AG04450 (cell line): ENCODE data around the gene TEX47. TPM values are rescaled to one million over a fixed set of nuclear protein-coding genes. Genes with fewer than 3 reads are reported as not detected.

Experiments
- CTCF ChIA-PET: fragments of 300-600, 350-600 bp; formaldehyde crosslinking; extraction: SDS; loops from one replicate; lab custom pipeline; 2022; ENCODE audit warnings: antibody characterized with exemption, inconsistent platforms; lab: Charles Lee
- POLR2A ChIA-PET: fragments of 350-600 bp; formaldehyde crosslinking; extraction: SDS; loops from one replicate; lab custom pipeline; 2021; ENCODE audit warnings: antibody characterized with exemption, inconsistent platforms; lab: Yijun Ruan, JAX
- DNase-seq: peaks from one replicate; pipeline ENCODE4 v3.0.0-alpha.2; 2011; ENCODE audit warnings: low read depth, low spot score
- H3K27ac ChIP-seq: one replicate; pipeline ENCODE4 v1.5.1; 2012; ENCODE audit warnings: low read depth, low read length, control low read depth
- H3K27me3 ChIP-seq: one replicate; pipeline ENCODE4 v1.6.0; 2012; ENCODE audit warnings: low read length; ENCODE audit not compliant: control insufficient read depth, insufficient read depth
- H3K4me3 ChIP-seq: 2 replicates; pipeline ENCODE4 v1.5.1; 2011; ENCODE audit warnings: mild to moderate bottlenecking, low read depth, low read length, control low read depth
- H3K9me3 ChIP-seq: 2 replicates; pipeline ENCODE4 v1.5.1; 2012; ENCODE audit warnings: low read length; ENCODE audit not compliant: control insufficient read depth, insufficient read depth
- polyA plus RNA-seq: library from polyadenylated mRNA; depleted of rRNA; stranded (reverse); fragments of >200 nt; gene quantifications from 2 replicates; pipeline ENCODE4 v1.2.3, GENCODE V29; 2011; rRNA removed
- small RNA-seq: library from RNA; depleted of rRNA; stranded (forward); fragments of <200 nt; gene quantifications from one replicate; pipeline ENCODE3, GENCODE V24; 2012; ENCODE audit warnings: low read depth; ENCODE audit not compliant: insufficient read length
- TF ChIP-seq, protein P1 (sequence below): IDR thresholded peaks from 2 replicates; pipeline ENCODE4 v1.5.1; 2011; ENCODE audit warnings: low read depth, low read length, control low read depth, inconsistent platforms

TEX47 gene
- polyA plus RNA-seq, 1 experiment, result not detected

DNA sequence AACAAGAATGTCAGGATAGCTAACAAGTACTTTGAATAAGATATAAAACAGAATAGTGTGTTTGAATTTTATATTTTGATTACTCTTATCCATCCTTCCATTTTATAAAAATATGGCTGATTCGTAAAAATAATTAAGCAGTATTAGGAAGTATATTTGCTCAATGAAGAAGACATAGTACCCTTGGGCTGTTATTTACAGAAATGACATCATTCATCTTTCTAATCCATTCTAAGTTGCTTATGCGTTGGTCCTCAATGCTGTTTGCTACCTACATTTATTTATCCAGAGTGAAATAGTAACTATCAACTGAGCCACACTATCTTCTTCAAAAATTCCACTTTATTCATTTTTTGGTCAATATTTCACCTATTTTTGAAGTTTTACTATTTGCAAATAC lies 38.2 kb downstream of the TEX47 start:
- ChIA-PET POLR2A (no interaction called here), CTCF (no interaction called here)
- H3K27me3 ChIP-seq, result no peaks in the 10 kb centered on the region
- TF ChIP-seq, protein P1, sequence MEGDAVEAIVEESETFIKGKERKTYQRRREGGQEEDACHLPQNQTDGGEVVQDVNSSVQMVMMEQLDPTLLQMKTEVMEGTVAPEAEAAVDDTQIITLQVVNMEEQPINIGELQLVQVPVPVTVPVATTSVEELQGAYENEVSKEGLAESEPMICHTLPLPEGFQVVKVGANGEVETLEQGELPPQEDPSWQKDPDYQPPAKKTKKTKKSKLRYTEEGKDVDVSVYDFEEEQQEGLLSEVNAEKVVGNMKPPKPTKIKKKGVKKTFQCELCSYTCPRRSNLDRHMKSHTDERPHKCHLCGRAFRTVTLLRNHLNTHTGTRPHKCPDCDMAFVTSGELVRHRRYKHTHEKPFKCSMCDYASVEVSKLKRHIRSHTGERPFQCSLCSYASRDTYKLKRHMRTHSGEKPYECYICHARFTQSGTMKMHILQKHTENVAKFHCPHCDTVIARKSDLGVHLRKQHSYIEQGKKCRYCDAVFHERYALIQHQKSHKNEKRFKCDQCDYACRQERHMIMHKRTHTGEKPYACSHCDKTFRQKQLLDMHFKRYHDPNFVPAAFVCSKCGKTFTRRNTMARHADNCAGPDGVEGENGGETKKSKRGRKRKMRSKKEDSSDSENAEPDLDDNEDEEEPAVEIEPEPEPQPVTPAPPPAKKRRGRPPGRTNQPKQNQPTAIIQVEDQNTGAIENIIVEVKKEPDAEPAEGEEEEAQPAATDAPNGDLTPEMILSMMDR, result no peak
- H3K27ac ChIP-seq, result no peak overlapping the region
- H3K9me3 ChIP-seq, result peaks cover 6% of the 10 kb centered on the region; the same call in 1 of the 2 replicates
- DNase-seq, result no peak
- H3K4me3 ChIP-seq, result no peak overlapping the region

DNA sequence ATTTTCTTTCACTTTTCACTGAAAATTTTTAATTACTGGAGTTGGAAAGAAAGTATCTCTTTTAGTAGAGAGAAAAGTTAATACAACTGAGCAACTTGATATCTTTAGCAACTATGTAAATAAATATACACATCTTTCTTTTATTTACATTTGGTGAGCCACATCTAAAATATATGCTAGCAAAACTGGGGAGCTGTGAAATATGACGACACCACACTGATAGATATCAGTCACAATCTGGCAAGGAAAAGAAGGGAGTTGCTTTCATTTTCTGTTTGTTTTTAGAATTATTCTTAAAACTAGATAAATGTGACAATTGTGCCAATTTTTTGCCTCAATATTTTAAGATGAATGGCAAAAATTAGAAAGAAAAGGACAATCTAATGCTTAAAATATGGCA lies 38.7 kb downstream of the TEX47 start:
- no peak overlapping the region for H3K27ac ChIP-seq
- H3K27me3 ChIP-seq, result no peaks in the 10 kb centered on the region
- TF ChIP-seq, protein P1, result no peak
- ChIA-PET POLR2A (no interaction called here), CTCF (no interaction called here)
- no peak for DNase-seq
- peaks cover 6% of the 10 kb centered on the region; the same call in 1 of the 2 replicates for H3K9me3 ChIP-seq
- H3K4me3 ChIP-seq, result no peak overlapping the region

DNA sequence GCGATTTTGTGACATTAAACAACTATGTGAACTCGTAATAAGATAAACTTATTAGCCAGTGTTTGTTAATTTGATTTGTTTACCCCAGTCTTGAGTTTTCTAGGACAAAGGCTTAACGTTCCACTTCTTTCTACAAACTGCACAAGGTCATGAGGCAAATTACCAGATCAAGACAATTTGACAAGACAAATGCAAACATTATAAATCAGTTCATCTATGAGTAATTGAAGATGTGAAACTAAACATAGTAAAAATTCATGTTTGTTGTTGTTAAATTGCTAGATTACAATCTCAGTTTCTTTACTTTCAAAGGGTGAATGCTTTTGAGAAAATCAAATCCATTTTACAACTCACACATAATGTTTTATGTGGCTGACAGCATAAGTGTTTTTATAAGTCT lies 49.4 kb downstream of the TEX47 start:
- Histone ChIP-seq H3K9me3 (peaks cover 4% of the 10 kb centered on the region; the same call in 1 of the 2 replicates), H3K27me3 (no peaks in the 10 kb centered on the region), H3K27ac (no peak overlapping the region), H3K4me3 (no peak overlapping the region)
- POLR2A ChIA-PET, result no interaction called here
- DNase-seq, result no peak
- CTCF ChIA-PET, result no interaction called here
- TF ChIP-seq, protein P1, result no peak

Small RNA genes lying within 50 kb of the gene (small RNA-seq; reads per million reads assigned to genes)
- gene AC002127.1, result not detected

Other genes with a start within 250 kb of the TEX47 start
- not detected in 2 replicates for gene ZNF804B, start 36.0 kb downstream of the TEX47 start, polyA plus RNA-seq